Prostate gland (tissue), 2 donors: ENCODE data around the gene TBX4. TPM values are rescaled to one million over a fixed set of nuclear protein-coding genes. Genes with fewer than 3 reads are reported as not detected.
"Not testable (repeated sequence)": the region's sequence is repeated elsewhere in the genome, so short reads cannot be mapped to it uniquely, and the experiment has no call there.

Experiments used
- DNase-seq: peaks from one replicate; pipeline ENCODE4 v3.0.0-alpha.2; 2019; ENCODE audit warnings: low spot score
- H3K27ac ChIP-seq, 2 donors: fragments of 200-600 bp; sonication (generic); 2 replicates each; pipeline ENCODE4 v1.5.1; 2017 to 2019
- H3K27me3 ChIP-seq: fragments of 200-600 bp; sonication (generic); replicated peaks from 2 replicates; pipeline ENCODE4 v1.5.1; 2019; ENCODE audit not compliant: insufficient read depth
- H3K36me3 ChIP-seq, 2 donors: fragments of 200-600 bp; sonication (generic); 1 replicate in 1 of 2; 2 replicates in 1 of 2; pipeline versions ENCODE4 v1.5.1 to v1.8.1; 2017 to 2019
- H3K4me1 ChIP-seq: fragments of 200-600 bp; sonication (generic); replicated peaks from 2 replicates; pipeline ENCODE4 v1.5.1; 2019
- H3K4me3 ChIP-seq, 2 donors: fragments of 200-600 bp; sonication (generic); 2 replicates each; pipeline ENCODE4 v1.5.1; 2017 to 2019
- H3K9me3 ChIP-seq: fragments of 200-600 bp; sonication (generic); 2 replicates; pipeline ENCODE4 v1.5.1; 2017
- POLR2A ChIP-seq: fragments of 450-650 bp; IDR thresholded peaks from one replicate; pipeline ENCODE4 v1.6.1; 2016; ENCODE audit warnings: antibody characterized with exemption, mild to moderate bottlenecking
- POLR2AphosphoS5 ChIP-seq: sonication (generic); formaldehyde crosslinking; IDR thresholded peaks from one replicate; pipeline ENCODE4 v1.6.1; 2017; ENCODE audit warnings: antibody characterized with exemption
- WGBS: methylation state at CpG from one replicate; pipeline ENCODE4 v1.1.5; 2018; 5-methylcytosine and 5-hydroxymethylcytosine counted together
- intact Hi-C: fragments of 100-400 bp; cut with DNase I; formaldehyde crosslinking; loops from one replicate; pipeline ENCODE4 v1.14.2; 2022
- total RNA-seq, 2 donors: library from RNA; depleted of rRNA; stranded (reverse); fragments of >200 nt; gene quantifications; one replicate each; pipeline ENCODE4 v1.1.0, GENCODE V29; 2016
- TF ChIP-seq, protein P1 (sequence below), 4 experiments: fragments of 200-600 bp in 2 of 4; fragments of 450-650 bp in 2 of 4; sonication (generic) in 2 of 4; IDR thresholded peaks; 1 replicate in 3 of 4; 2 replicates in 1 of 4; pipeline ENCODE4 v1.5.1; 2016 to 2019; ENCODE audit warnings: antibody characterized with exemption in 4 of 4, mild to moderate bottlenecking in 2 of 4, moderate library complexity in 2 of 4

Gene TBX4
- total RNA-seq, 2 donors from 2014 or later = 3.5 to 5.0 TPM

DNA sequence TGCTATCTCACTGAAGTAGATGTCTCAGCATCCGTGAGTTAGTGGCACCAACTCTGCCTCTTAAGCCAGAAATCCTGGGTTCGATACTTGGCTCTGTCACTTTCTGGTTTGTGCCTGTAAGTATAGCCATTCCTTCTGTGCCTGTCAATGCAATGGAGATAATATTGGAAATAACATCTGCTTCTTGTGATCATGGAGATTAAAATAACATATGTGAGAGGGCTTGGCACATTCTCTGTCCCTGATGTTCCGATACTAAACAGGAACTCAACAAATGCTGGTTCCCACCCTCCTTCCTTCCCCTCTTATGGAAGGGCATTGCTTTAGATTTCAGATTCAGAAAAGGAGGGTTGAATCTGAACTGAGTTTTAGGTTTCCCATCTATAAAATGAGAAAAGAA lies 39.8 kb downstream of the TBX4 start:
- Histone ChIP-seq H3K27ac (no peak overlapping the region), H3K9me3 (no peaks in the 10 kb centered on the region), H3K27me3 (no peaks in the 10 kb centered on the region), H3K4me3 (no peak overlapping the region), H3K4me1 (no peaks in the 10 kb centered on the region), H3K36me3 (no peaks in the 10 kb centered on the region)
- WGBS = 83% methylated on average over 3 of the region's 3 CpGs
- intact Hi-C loops = loop anchor here (5.0 kb wide), 1 partner anchor 35 kb away; no protein-coding TSS in a partner anchor
- TF ChIP-seq POLR2A = no peak
- DNase-seq = no peak

DNA sequence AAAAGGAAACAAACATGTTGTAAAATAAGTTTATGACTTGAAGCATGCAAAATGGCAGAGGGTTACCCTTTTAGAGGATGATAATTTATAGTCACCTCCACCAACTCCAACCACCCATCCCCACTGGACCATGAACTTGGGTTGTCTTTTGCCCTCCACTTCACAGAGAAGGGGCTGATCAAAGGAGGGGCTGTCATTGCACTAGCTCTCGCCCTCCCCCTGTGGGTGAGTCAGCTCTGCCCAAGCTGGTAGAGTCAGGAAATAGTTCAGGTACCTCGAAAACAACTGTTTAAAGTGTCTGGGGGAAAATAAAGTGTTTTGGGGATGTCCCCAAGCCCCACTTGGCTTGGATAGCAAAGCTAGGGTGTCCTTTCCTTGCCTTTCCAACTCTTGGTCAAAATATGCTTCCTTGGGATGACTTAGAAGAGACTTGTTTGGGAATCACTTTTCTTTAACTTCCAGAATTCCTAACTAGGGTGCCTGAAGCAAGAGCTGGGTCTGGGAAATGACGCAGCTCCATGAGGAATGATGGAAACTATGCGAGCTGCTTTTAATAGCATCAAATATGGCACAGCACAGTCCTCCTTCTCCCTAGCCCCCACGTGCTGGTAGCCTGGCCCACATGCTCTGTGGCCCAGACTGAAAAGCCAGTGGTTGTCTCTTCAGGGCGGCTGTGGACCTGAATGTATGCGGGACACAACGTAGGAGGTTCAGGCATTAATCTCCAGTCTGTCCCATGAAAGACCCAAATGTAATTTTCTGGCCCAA lies 40.7 kb downstream of the TBX4 start:
- TF ChIP-seq, protein P1, sequence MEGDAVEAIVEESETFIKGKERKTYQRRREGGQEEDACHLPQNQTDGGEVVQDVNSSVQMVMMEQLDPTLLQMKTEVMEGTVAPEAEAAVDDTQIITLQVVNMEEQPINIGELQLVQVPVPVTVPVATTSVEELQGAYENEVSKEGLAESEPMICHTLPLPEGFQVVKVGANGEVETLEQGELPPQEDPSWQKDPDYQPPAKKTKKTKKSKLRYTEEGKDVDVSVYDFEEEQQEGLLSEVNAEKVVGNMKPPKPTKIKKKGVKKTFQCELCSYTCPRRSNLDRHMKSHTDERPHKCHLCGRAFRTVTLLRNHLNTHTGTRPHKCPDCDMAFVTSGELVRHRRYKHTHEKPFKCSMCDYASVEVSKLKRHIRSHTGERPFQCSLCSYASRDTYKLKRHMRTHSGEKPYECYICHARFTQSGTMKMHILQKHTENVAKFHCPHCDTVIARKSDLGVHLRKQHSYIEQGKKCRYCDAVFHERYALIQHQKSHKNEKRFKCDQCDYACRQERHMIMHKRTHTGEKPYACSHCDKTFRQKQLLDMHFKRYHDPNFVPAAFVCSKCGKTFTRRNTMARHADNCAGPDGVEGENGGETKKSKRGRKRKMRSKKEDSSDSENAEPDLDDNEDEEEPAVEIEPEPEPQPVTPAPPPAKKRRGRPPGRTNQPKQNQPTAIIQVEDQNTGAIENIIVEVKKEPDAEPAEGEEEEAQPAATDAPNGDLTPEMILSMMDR (IDR thresholded peaks at IDR 0.05) = no peak
- TF ChIP-seq POLR2A (no peak), POLR2AphosphoS5 (no peak)
- WGBS = 84% methylated on average over 8 of the region's 8 CpGs
- Histone ChIP-seq H3K4me3 (no peak overlapping the region), H3K27ac (no peak overlapping the region), H3K27me3 (no peaks in the 10 kb centered on the region), H3K4me1 (no peaks in the 10 kb centered on the region), H3K36me3 (no peaks in the 10 kb centered on the region), H3K9me3 (no peaks in the 10 kb centered on the region)
- no peak for DNase-seq
- intact Hi-C loops = loop anchor here (5.0 kb wide), 1 partner anchor 36 kb away; no protein-coding TSS in a partner anchor

DNA sequence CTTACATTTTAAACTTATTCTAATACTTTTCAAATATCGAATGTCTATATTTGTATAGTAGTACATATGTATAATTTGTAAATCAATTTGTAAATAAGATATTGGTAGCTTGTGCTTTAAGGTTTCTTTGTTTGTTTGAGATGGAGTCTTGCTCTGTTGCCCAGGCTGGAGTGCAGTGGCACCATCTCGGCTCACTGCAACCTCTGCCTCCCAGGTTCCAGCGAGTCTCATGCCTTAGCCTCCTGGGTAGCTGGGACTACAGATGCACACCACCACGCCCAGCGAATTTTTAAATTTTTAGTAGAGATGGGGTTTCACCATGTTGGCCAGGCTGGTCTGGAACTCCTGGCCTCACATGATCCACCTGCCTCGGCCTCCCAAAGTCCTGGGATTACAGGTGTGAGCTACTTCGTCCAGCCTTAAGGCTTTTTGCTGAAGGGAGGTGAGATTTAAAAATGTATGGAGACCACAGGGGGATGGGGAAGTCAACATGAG lies 41.7 kb downstream of the TBX4 start:
- not testable (repeated sequence) for H3K36me3 ChIP-seq
- intact Hi-C loops = loop anchor here (5.0 kb wide), 1 partner anchor 37 kb away; no protein-coding TSS in a partner anchor

DNA sequence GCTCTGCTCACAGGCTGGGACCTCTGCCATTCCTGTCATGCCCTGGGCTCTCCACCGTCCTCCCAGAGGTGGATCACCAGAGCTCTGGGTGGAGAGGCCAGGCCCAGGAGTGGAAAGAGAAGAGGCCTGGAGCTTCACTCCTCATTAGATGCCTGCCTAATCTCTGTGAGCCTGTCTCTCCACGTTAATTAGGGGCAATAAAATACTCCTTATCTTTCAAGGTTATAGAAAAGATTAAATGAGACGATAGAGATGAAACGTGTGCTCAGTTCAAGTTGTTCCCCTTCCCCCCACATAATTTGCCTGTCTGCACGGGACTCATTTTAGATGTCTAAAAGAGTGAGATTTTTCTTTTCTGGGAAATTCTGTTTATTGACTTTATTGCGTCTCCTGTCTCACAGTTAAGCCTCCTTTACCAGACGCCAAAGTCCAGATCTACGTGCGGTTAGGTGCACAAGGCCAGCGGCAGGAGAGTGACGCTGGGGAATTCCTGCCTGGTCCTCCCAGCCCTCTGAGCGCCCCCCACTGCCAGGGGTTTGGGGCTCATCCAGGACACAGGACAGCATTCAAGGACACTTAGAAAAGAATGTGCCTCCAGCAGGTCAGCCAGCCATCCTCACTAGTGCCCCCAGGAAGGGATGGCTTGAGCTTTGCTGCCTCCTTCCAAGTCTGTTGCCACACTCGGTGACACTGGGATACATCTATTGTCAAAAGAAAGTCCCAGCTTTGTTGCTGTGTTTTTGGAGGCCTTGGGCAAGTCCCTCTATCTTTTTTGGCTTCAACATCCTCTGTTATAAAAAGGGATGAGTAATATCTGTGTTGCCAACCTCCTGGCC lies 42.3 kb downstream of the TBX4 start:
- Histone ChIP-seq H3K27me3 (no peaks in the 10 kb centered on the region), H3K9me3 (no peaks in the 10 kb centered on the region), H3K27ac (no peak overlapping the region), H3K4me1 (no peaks in the 10 kb centered on the region), H3K4me3 (no peak overlapping the region), H3K36me3 (no peaks in the 10 kb centered on the region)
- TF ChIP-seq POLR2A (no peak), POLR2AphosphoS5 (no peak)
- TF ChIP-seq, protein P1 (IDR thresholded peaks at IDR 0.05) = no peak
- intact Hi-C loops = loop anchor here (5.0 kb wide), 1 partner anchor 37 kb away; no protein-coding TSS in a partner anchor
- no peak for DNase-seq
- 59% methylated on average over 13 of the region's 13 CpGs for WGBS

More for the DNA sequence above, 41.7 kb downstream of the TBX4 start:
- H3K27me3 ChIP-seq, H3K9me3 ChIP-seq, H3K4me1 ChIP-seq, H3K27ac ChIP-seq, DNase-seq, H3K4me3 ChIP-seq: not testable (repeated sequence)
- WGBS = 98% methylated on average over 7 of the region's 7 CpGs

DNA sequence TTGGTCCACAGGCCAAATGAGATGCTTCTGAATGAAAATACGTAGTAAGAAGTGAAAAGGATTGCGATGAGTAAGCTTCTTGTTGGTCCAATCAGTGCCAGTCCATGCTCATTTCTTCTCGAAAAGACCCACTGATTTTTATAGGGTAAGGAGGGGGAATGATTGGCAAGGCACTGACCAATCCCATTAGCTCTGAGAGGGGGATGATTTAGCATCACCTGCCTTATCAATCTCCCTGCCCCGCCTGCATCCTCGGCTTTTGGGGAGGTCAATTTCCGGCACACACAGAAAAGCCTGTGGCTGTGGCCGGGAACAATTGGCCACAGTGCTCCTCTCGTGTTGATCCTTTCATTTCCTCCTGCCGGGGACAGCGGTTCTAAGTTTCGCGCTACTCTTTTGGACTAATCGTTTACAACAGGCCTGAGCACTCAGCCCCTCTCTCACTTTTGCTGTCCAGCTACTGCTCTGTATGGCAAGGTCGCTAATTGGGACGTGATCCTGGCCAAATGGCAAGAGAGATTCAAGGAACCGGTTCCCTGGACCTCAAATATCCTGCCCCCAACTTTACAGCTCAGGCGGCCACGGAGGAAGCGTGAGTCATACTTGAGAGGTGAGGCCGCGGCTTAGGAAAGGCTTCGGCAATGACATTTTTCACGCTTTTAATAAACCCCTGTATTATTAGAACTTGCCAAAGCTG lies 43.1 kb downstream of the TBX4 start:
- no peak overlapping the region for H3K27ac ChIP-seq
- H3K4me1 ChIP-seq = no peaks in the 10 kb centered on the region
- H3K27me3 ChIP-seq = no peaks in the 10 kb centered on the region
- 91% methylated on average over 23 of the region's 23 CpGs for WGBS
- H3K36me3 ChIP-seq = no peaks in the 10 kb centered on the region
- TF ChIP-seq, protein P1 (IDR thresholded peaks at IDR 0.05) = no peak
- TF ChIP-seq POLR2A (no peak), POLR2AphosphoS5 (no peak)
- no peak for DNase-seq
- intact Hi-C loops = no loop called here
- no peaks in the 10 kb centered on the region for H3K9me3 ChIP-seq
- H3K4me3 ChIP-seq = no peak overlapping the region
